Measurements from ENCODE around the gene FBXL19.

GRCh38 chr16:30882429-30883310 is 40.7 kb upstream of the FBXL19 start:
- TF ChIP-seq, protein P1, sequence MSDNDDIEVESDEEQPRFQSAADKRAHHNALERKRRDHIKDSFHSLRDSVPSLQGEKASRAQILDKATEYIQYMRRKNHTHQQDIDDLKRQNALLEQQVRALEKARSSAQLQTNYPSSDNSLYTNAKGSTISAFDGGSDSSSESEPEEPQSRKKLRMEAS (IDR thresholded peaks at IDR 0.05; ENCODE audit: low read depth, low read length) = no peak
- TF ChIP-seq, protein P2, sequence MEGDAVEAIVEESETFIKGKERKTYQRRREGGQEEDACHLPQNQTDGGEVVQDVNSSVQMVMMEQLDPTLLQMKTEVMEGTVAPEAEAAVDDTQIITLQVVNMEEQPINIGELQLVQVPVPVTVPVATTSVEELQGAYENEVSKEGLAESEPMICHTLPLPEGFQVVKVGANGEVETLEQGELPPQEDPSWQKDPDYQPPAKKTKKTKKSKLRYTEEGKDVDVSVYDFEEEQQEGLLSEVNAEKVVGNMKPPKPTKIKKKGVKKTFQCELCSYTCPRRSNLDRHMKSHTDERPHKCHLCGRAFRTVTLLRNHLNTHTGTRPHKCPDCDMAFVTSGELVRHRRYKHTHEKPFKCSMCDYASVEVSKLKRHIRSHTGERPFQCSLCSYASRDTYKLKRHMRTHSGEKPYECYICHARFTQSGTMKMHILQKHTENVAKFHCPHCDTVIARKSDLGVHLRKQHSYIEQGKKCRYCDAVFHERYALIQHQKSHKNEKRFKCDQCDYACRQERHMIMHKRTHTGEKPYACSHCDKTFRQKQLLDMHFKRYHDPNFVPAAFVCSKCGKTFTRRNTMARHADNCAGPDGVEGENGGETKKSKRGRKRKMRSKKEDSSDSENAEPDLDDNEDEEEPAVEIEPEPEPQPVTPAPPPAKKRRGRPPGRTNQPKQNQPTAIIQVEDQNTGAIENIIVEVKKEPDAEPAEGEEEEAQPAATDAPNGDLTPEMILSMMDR (IDR thresholded peaks at IDR 0.05; ENCODE audit: low read depth, low read length) = no peak
- no peak for TF ChIP-seq POLR2A (IDR thresholded peaks at IDR 0.05; ENCODE audit: extremely low read depth, insufficient read length)

All from NB4 (cell line).